Midbrain (tissue), 1 donor: ENCODE data around the gene FAM149A.

Experiments used
- DNase-seq: peaks from one replicate; lab custom pipeline; 2025; lab: John Stamatoyannopoulos, UW

The FAM149A gene

GRCh38 chr4:186202490-186203140, 98.1 kb downstream of the FAM149A start:
- DNase-seq, result no peak

GRCh38 chr4:186203406-186203805, 98.9 kb downstream of the FAM149A start:
- DNase-seq, result no peak

GRCh38 chr4:186204103-186204559, 99.6 kb downstream of the FAM149A start:
- no peak for DNase-seq

GRCh38 chr4:186204686-186205085, 100.2 kb downstream of the FAM149A start:
- no peak for DNase-seq

- no peak for DNase-seq
Observed at GRCh38 chr4:186205156-186205555, 100.7 kb downstream of the FAM149A start.

- no peak for DNase-seq
Observed at GRCh38 chr4:186216465-186217024, 112.0 kb downstream of the FAM149A start.

- no peak for DNase-seq
Observed at GRCh38 chr4:186217733-186218293, 113.3 kb downstream of the FAM149A start.

- no peak for DNase-seq
Observed at GRCh38 chr4:186221624-186222023, 117.1 kb downstream of the FAM149A start.
